ENCODE data around the gene ELP4. TPM values are rescaled to one million over a fixed set of nuclear protein-coding genes. Genes with fewer than 3 reads are reported as not detected.

The ELP4 gene
- total RNA-seq, 1 experiment from 2014 or later: 32.4 TPM

GRCh38 chr11:31822175-31822926, 312.8 kb downstream of the ELP4 start:
- no peak for DNase-seq (ENCODE audit: low spot score)

- DNase-seq (ENCODE audit: low spot score): no peak
Observed at GRCh38 chr11:31822927-31823643, 313.5 kb downstream of the ELP4 start.

- no peak for DNase-seq (ENCODE audit: low spot score)
Observed at GRCh38 chr11:31823644-31824331, 314.2 kb downstream of the ELP4 start.

GRCh38 chr11:31824332-31824878, 314.8 kb downstream of the ELP4 start:
- DNase-seq (ENCODE audit: low spot score): no peak

GRCh38 chr11:31824879-31825837, 315.6 kb downstream of the ELP4 start:
- no peak for DNase-seq (ENCODE audit: low spot score)

- no peak for DNase-seq (ENCODE audit: low spot score)
Observed at GRCh38 chr11:31825838-31826484, 316.4 kb downstream of the ELP4 start.

GRCh38 chr11:31826536-31827438, 317.2 kb downstream of the ELP4 start:
- DNase-seq (ENCODE audit: low spot score): no peak

- DNase-seq (ENCODE audit: low spot score): no peak
Observed at GRCh38 chr11:31827455-31828206, 318.1 kb downstream of the ELP4 start.

- no peak for DNase-seq (ENCODE audit: low spot score)
Observed at GRCh38 chr11:31828217-31828616, 318.6 kb downstream of the ELP4 start.

GRCh38 chr11:31830406-31830805, 320.8 kb downstream of the ELP4 start:
- DNase-seq (ENCODE audit: low spot score): no peak

- DNase-seq (ENCODE audit: low spot score): no peak
Observed at GRCh38 chr11:31834237-31834636, 324.7 kb downstream of the ELP4 start.

Other genes with a start within 250 kb of the ELP4 start
- gene DCDC1, start 140.0 kb upstream of the ELP4 start, total RNA-seq (2014; rRNA removed; shearing (Covaris generic)): 0.05 TPM in 1 of 2 replicates, not detected in the other
- 16.1 and 18.2 TPM in 2 replicates for gene DNAJC24, start 139.9 kb upstream of the ELP4 start, total RNA-seq (2014; rRNA removed; shearing (Covaris generic))
- 17.5 and 91.2 TPM in 2 replicates for gene IMMP1L, start 145 bp upstream of the ELP4 start, total RNA-seq (2014; rRNA removed; shearing (Covaris generic))